Measurements from ENCODE around the gene SPACA5B. TPM values are rescaled to one million over a fixed set of nuclear protein-coding genes. Genes with fewer than 3 reads are reported as not detected.
"Not testable (repeated sequence)": the region's sequence is repeated elsewhere in the genome, so short reads cannot be mapped to it uniquely, and the experiment has no call there.

The SPACA5B gene
- total RNA-seq, result not detected
- total RNA-seq (2013), result not detected

- not testable (repeated sequence) for H3K36me3 Mint-ChIP-seq, H3K27ac Mint-ChIP-seq
- no CpG with 5 or more reads among the region's 4 CpGs for WGBS (ENCODE audit: insufficient coverage)
Observed at GRCh38 chrX:48130326-48130725, at the start of gene SPACA5B. SPACA5B (plus strand) TSS chrX:48130626; CDS start chrX:48130688, 62 bp downstream.

GRCh38 chrX:48083212-48083611, 47.2 kb upstream of the SPACA5B start:
- Mint-ChIP-seq H3K9me3 (no peaks in the 10 kb centered on the region), H3K27me3 (ENCODE audit: low read depth in 2 of 2) (no peaks in the 10 kb centered on the region), H3K4me1 (no peaks in the 10 kb centered on the region), H3K27ac (no peak overlapping the region), H3K4me3 (no peak overlapping the region), H3K36me3 (no peaks in the 10 kb centered on the region)
- intact Hi-C loops (cut with micrococcal nuclease), result no loop called here
- no peak overlapping the region for H3K4me3 ChIP-seq (ENCODE audit: low read length)
- ATAC-seq (peak; percentile 65 to 77 (median 69)), DNase-seq (peak in 1 of 2 donors; percentile 65)
- peak; percentile 22 for TF ChIP-seq CTCF (IDR thresholded peaks at IDR 0.05)
- H3K27me3 ChIP-seq (ENCODE audit: control insufficient read depth, insufficient read depth, low read length), result no peaks in the 10 kb centered on the region
- 4% methylated on average over 7 of the region's 9 CpGs for WGBS (ENCODE audit: insufficient coverage)
- no peaks in the 10 kb centered on the region for H3K9me3 ChIP-seq (ENCODE audit: control insufficient read depth, insufficient read depth, low read length)
- H3K4me1 ChIP-seq (ENCODE audit: control insufficient read depth, insufficient read depth, low read length), result no peaks in the 10 kb centered on the region
- H3K36me3 ChIP-seq (ENCODE audit: control insufficient read depth, insufficient read depth, low read length), result no peaks in the 10 kb centered on the region
- no peak overlapping the region for H3K27ac ChIP-seq (ENCODE audit: low read length)

More at GRCh38 chrX:48130326-48130725, at the start of gene SPACA5B:
- H3K4me1 Mint-ChIP-seq; ATAC-seq; DNase-seq; H3K27me3 ChIP-seq (ENCODE audit: control insufficient read depth, insufficient read depth, low read length); H3K9me3 ChIP-seq (ENCODE audit: control insufficient read depth, insufficient read depth, low read length); H3K4me1 ChIP-seq (ENCODE audit: control insufficient read depth, insufficient read depth, low read length); H3K4me3 ChIP-seq (ENCODE audit: low read length); intact Hi-C loops (cut with micrococcal nuclease); H3K9me3 Mint-ChIP-seq; H3K36me3 ChIP-seq (ENCODE audit: control insufficient read depth, insufficient read depth, low read length); H3K27me3 Mint-ChIP-seq (ENCODE audit: low read depth in 2 of 2); H3K4me3 Mint-ChIP-seq; H3K27ac ChIP-seq (ENCODE audit: low read length): not testable (repeated sequence)

- no peak overlapping the region for H3K4me3 ChIP-seq (ENCODE audit: low read length)
- DNase-seq (no peak), ATAC-seq (no peak)
- 91% methylated on average over 5 of the region's 5 CpGs for WGBS (ENCODE audit: insufficient coverage)
- Mint-ChIP-seq H3K27ac (no peak overlapping the region), H3K4me3 (no peak overlapping the region), H3K27me3 (ENCODE audit: low read depth in 2 of 2) (no peaks in the 10 kb centered on the region), H3K9me3 (no peaks in the 10 kb centered on the region), H3K36me3 (no peaks in the 10 kb centered on the region), H3K4me1 (no peaks in the 10 kb centered on the region)
- no peaks in the 10 kb centered on the region for H3K27me3 ChIP-seq (ENCODE audit: control insufficient read depth, insufficient read depth, low read length)
- H3K4me1 ChIP-seq (ENCODE audit: control insufficient read depth, insufficient read depth, low read length), result no peaks in the 10 kb centered on the region
- no peak overlapping the region for H3K27ac ChIP-seq (ENCODE audit: low read length)
- no peaks in the 10 kb centered on the region for H3K36me3 ChIP-seq (ENCODE audit: control insufficient read depth, insufficient read depth, low read length)
- no peak for TF ChIP-seq CTCF (IDR thresholded peaks at IDR 0.05)
- no peaks in the 10 kb centered on the region for H3K9me3 ChIP-seq (ENCODE audit: control insufficient read depth, insufficient read depth, low read length)
- intact Hi-C loops (cut with micrococcal nuclease), result no loop called here
Observed at GRCh38 chrX:48083706-48084105, 46.7 kb upstream of the SPACA5B start.

- no peaks in the 10 kb centered on the region for H3K27me3 Mint-ChIP-seq (ENCODE audit: low read depth in 2 of 2)
- H3K4me1 Mint-ChIP-seq, result no peaks in the 10 kb centered on the region
- H3K27me3 ChIP-seq (ENCODE audit: control insufficient read depth, insufficient read depth, low read length), result no peaks in the 10 kb centered on the region
- no peaks in the 10 kb centered on the region for H3K9me3 Mint-ChIP-seq
- H3K4me3 Mint-ChIP-seq, result no peak overlapping the region
- no peak for DNase-seq
- H3K9me3 ChIP-seq (ENCODE audit: control insufficient read depth, insufficient read depth, low read length), result no peaks in the 10 kb centered on the region
- H3K36me3 Mint-ChIP-seq, result no peaks in the 10 kb centered on the region
- no peak overlapping the region for H3K4me3 ChIP-seq (ENCODE audit: low read length)
- TF ChIP-seq CTCF (IDR thresholded peaks at IDR 0.05), result no peak
- intact Hi-C loops (cut with micrococcal nuclease), result no loop called here
- no peaks in the 10 kb centered on the region for H3K4me1 ChIP-seq (ENCODE audit: control insufficient read depth, insufficient read depth, low read length)
- H3K27ac Mint-ChIP-seq, result no peak overlapping the region
- H3K27ac ChIP-seq (ENCODE audit: low read length), result no peak overlapping the region
- no peak for ATAC-seq
- no peaks in the 10 kb centered on the region for H3K36me3 ChIP-seq (ENCODE audit: control insufficient read depth, insufficient read depth, low read length)
Observed at GRCh38 chrX:48086082-48086481, 44.3 kb upstream of the SPACA5B start.
